Measurements from ENCODE around the gene SLC7A14.

SLC7A14 gene

GRCh38 chr3:170585937-170586310, at the start of gene SLC7A14:
Gene SLC7A14 (minus strand): TSS chr3:170586075. CDS start chr3:170526936, 59,139 bp downstream.
- DNase-seq: no peak

GRCh38 chr3:170635385-170635735, 49.5 kb upstream of the SLC7A14 start:
- DNase-seq: no peak

GRCh38 chr3:170634663-170635384, 48.9 kb upstream of the SLC7A14 start:
- no peak for DNase-seq

GRCh38 chr3:170633573-170633972, 47.7 kb upstream of the SLC7A14 start:
- DNase-seq: no peak

DNA sequence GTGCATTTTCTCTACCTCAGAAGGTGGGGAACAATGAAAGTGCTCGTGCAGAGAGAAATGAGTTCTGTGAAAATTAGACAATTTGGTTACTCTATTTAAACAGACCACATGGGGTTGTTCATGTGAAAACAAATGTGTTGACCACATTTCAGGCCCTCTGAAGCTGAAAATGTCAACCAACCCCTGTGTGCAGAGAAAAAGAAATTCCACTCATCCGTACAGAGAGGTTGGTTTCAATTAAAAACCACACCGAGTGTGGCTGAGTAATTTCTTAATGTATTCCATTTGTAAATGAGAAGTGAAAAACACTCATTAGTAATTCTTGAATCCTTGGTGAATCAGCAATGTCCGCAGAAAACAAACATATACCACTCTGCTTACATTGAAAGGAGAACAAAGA, 46.9 kb upstream of the SLC7A14 start:
- DNase-seq: no peak

DNA sequence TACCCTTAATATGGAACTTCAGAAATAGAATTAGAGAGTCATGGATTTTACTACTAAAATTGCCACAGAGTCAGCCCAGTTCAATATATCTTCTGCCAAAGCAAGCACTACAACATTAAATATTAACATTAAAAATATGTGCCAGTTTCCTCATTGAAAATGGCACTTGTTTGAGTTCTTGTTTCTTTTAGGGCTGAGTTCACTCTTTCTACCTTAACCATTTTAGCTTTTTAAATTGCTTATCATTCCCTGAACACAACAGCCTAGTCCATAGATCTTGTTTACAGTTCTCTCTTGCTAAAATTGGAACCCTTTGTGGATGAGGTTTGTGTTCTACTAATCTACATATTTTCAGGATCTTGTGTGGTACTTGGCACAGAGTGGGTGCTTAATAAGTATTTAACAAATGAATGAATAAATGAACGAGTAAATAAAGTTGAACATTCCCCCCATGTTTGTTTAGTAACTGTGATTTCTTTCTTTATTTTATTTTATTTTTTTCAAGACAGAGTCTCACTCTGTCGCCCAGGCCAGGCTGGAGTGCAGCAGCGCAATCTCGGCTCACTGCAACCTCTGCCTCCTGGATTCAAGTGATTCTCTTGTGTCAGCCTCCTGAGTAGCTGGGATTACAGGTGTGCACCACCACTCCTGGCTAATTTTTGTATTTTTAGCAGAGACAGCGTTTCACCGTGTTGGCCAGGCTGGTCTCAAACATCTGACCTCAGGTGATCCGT, 46.0 kb upstream of the SLC7A14 start:
- no peak for DNase-seq

- DNase-seq: no peak
These were observed 37.6 kb upstream of the SLC7A14 start for GRCh38 chr3:170623524-170623923.

GRCh38 chr3:170622369-170623159, 36.7 kb upstream of the SLC7A14 start:
- DNase-seq: no peak

GRCh38 chr3:170621256-170621655, 35.4 kb upstream of the SLC7A14 start:
- DNase-seq: no peak

DNA sequence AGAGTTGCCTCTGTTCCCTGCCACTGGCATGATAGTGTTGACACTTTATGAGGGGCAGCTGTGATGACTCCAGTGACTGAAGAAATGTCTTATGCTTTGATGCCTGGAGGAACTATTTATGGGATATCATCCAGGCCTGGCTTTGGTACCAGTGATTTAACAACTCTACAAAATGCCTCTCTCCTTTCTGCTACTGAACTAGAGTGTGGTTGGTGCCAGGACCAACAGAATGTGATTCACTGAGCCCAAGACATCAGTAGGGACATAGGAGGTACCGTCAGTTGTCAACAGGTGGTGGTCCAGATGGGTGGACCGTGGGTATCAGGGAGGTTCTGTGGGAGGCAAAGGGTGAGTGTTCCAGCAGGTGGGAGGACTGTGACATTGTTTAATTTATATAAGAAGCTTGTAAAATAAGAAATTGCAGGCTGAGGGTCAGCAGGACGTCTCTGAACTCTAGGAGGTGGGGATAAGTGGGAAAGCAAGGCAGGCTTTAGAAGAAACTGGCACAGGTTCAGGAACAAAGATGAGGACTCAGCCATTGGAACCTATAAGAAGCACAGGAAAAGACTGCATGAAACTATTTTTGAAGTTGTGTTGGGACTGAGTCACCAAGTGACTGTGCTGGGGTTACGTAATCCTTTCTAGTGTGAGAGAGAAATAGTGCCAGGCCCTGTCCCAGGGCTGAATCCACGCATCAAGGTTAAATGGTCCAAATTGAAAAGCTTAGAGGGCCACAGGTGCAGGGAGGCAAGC, 28.5 kb upstream of the SLC7A14 start:
- peak; percentile 7 for DNase-seq

DNA sequence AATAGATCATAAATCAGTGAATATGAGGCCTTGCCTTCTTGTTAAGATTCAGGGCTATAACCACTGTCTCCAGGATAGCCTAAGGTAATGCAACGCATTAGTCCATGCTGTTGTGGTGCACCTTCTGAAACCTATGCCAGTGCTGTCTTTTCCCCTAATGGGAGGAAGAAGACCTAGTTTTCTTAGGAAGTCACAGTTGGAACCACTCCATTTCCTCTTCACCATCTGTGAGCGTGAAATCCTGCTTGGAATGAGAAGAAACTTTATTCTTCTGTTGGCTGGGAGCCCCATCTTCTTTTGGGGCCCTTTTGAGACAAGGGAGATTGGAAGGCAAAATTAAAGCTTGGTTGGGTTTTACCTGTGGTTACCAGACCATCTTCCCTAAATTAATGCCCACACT, 25.9 kb upstream of the SLC7A14 start:
- DNase-seq: no peak

- DNase-seq: no peak
These were observed 24.5 kb upstream of the SLC7A14 start for GRCh38 chr3:170610321-170610884.

GRCh38 chr3:170608475-170608874, 22.6 kb upstream of the SLC7A14 start:
- no peak for DNase-seq

DNA sequence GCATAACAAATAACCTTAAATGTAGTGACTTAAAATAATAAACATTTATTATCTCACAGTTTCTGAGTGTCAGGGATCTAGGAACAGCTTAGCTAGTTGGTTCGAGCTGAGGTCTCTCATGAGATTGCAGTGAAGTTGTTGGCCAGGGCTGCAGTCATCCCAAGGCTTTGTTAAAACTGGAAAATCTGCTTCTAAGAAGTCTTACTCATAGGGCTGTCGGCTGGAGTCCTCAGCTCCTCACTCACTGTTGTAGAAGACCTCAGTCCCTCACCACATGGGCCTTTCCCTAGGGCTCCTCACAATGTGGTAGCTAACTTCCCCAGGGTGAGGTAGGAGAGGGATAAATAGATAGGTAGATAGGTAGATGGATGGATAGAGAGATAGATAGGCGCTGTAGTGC, 20.8 kb upstream of the SLC7A14 start:
- DNase-seq: no peak

DNA sequence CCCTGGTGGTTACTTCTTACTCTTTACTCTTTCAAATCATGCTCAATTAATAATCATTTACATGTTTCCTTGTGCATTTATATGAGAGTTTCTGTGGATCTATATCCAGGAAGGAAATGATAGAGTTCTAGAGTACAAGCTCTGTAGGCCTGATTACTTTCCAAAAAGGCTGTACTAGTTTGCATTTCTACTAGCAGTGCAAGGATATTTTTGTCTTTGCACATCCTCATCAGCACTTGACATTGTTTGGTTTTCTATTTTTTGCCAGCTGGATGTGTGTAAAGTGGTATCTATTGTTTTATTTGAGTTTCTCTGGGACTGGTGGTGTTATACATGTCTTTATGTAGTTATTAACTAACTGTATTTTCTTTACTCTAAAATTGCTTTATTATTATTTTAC, 19.6 kb upstream of the SLC7A14 start:
- no peak for DNase-seq

- DNase-seq: no peak
These were observed 18.1 kb upstream of the SLC7A14 start for GRCh38 chr3:170603770-170604510.

DNA sequence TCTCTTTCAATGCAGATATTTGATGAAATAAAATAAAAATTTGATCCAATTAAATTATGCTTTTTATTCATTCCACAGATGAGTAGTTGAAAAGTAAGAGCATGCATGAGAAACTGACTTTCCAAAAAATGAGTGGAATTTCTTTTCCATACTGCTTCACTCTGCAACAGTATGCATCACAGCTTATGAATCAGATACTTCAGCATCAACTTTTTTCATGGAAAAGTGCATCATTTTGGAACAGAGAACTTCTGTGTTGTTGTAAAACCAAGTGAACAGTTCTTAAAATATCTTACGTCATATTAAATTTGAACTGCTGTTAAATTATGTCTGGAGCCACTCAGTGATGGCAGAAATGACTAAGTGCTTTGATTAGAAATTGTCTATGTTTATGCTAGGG, 16.7 kb upstream of the SLC7A14 start:
- DNase-seq: no peak

GRCh38 chr3:170600005-170600624, 14.2 kb upstream of the SLC7A14 start:
- DNase-seq: no peak

DNA sequence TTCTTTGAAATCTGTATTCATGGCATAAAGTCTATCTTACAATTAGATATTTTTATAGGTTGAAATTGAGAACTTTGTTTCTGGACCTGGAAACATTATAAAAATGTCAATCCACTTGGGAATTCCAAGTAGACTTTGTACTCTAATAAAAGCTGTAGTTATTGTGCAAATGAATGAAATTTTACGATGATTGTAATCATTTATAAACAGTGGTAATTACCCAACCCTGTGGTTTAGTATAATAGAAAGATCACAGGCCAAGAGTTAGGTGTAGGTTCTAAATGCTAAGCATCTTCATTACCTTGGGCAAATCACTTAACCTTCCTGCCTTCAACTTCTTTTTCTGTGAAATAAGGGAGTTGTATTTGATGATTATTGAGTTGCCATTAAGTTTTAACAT, 13.2 kb upstream of the SLC7A14 start:
- no peak for DNase-seq

DNA sequence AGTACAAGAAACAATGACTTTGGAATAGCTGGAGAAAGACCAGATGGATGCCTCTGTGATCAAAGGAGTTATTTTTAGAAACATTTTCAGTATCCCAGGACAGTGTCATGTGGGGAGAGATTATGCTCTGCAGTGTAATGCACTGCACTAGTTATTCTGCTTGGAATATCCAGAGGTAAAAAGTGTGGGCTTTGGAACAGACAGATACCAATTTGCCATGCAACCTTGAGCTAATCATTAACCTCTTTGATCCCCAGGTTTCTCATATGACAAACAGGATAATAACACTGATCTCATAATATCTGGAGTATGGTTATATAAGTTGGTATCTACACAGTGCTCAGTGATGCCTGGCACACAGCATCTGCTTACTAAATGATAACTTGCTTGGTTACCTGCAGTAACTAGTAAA, 12.2 kb upstream of the SLC7A14 start:
- no peak for DNase-seq

DNA sequence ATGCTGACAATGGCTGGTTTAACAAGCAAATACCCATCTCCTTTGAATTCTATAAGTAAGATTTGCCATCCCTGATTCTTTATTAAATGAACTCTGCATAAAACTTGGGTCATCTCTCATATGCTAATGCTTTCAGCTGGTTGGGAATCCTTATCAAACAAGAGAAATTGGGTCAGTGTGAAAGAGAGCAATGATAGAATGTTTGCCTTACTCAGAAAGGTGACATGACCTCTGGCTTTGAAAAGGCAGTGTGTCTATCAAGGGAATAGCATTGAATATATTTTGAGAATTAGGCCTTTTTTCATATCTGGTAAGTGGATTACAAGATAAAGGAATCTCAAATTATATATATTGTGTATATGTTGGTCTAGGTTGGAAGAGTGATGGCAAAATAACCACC, 8.7 kb upstream of the SLC7A14 start:
- DNase-seq: no peak

DNA sequence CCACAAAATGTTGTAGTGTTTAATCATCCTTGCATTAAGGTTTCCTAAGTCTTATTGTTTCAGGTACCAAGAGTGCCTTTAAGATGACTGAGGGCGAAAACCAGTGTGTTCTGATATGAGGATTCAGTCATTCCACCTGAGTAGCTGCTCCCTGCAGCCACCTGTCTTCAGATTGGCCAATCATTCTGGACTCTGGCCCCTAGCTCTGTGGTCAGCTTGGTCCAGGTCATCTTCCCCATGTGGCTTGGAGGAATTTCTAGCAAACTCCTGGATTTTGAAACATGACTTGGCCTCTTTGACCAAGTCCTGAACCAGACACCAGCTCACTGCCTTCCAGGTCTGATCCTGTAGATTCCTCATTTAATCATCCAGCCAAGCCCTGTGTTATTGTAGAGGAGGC, 7.8 kb upstream of the SLC7A14 start:
- DNase-seq: no peak

Data from T1000 (cell line).